HG03135 (cell line): ENCODE measurements around the gene FCN1.
A peak's percentile ranks its signal among the peaks of the same experiment; 100 is the strongest.
"Not testable (repeated sequence)": the region's sequence is repeated elsewhere in the genome, so short reads cannot be mapped to it uniquely, and the experiment has no call there.

Experiments
- ATAC-seq: cut with Tn5 transposase; IDR thresholded peaks from one replicate; pipeline ENCODE4 v1.9.1; 2021; ENCODE audit warnings: mild to moderate bottlenecking, moderate library complexity; ENCODE audit not compliant: unreplicated experiment

The FCN1 gene

DNA sequence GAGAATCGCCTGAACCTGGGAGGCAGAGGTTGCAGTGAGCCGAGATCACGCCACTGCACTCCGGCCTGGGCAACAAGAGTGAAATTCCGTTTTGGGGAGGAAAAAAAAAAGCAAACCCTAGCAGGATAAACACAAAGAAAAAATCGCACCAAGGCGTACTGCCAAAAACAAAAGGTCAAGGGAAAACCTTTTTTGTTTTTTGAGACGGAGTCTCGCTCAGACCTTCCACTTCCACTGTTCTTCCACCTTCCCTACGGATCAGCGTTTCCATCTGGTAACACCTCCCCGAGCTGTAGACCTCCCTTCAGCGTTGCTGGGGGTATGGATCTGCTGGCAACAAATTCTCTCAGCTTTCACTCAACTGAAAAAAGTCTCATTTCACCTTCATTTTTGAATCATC is 57.2 kb downstream of the FCN1 start:
- no peak for ATAC-seq

DNA sequence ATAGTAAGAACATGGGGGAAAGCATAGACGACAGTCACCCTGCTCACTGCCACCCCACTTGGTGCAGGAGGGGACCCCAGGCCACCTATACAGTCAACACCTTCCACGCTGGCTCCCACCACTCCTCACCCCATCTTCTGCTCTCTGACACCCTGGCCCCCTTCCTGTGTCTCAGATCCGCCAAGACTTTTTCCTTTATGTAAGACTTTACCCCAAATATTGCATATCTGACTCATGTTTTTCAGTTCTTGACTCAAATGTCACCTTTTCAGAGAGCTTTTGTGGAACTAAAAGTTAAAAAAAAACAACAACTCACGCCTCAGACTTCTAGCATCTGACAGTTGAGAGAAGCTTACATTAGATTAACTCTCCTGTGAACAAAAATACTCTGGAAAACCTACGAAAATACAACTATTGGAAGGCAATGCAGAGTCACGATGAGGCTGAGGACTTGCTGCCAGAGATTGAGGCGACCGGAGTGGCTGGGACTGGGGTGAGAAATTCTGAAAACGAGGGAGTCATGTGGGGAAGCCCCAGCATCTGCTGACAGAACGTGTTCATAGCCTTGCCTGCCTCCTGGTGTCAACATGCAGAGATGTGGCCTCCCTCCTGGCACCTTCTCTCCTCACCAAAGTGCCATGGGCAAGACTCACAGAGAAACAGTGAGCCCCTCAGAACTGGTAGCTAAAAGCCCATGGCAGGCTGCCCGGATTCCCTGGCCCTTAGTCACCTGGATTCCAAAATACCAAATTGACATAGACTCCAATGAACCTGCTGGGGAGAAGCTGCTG is 59.5 kb downstream of the FCN1 start:
- peak; percentile 73 for ATAC-seq

DNA sequence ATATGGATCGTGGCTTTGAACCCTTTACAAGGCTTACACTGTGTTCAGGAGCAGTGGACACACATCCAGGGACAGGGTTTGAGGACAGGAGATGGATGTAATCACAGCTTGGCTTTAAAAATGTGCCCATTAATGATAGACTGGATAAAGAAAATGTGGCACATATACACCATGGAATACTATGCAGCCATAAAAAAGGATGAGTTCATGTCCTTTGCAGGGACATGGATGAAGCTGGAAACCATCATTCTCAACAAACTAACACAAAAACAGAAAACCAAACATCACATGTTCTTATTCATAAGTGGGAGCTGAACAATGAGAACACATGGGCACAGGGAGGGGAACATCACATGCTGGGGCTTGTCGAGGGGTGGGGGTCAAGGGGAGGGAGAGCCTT is 60.3 kb downstream of the FCN1 start:
- ATAC-seq: not testable (repeated sequence)

DNA sequence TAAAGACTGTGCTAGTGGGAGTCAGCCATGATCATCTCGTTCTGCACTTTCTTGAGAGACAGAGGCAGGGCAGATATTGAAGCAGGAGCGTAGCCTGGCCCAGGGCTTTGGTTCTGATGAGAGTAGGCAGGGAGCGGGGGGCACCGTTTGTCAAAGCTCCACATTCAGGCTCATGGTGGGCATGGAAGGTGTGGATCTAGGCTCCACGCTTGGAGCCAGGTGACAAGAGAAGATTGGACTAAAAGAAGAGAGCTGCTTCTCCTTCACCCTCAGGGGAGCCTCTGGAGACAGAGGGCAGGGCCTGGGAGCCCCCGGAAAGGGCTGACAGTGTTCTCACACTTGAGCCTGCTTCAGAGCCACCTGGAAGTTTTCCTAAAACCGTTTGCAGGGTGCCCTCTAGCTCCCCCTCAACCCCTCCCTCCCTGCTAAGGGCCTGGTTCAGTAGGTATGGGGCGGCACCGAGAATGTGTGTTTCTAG is 61.8 kb downstream of the FCN1 start:
- ATAC-seq: no peak
